Esophagus muscularis mucosa (tissue), 4 donors: ENCODE measurements around the gene SIVA1. TPM values are rescaled to one million over a fixed set of nuclear protein-coding genes. Genes with fewer than 3 reads are reported as not detected.

Experiments
- DNase-seq: peaks from one replicate; pipeline ENCODE4 v3.0.0-alpha.2; 2017; ENCODE audit errors: extremely low spot score
- H3K27ac ChIP-seq, 4 donors: fragments of 200-600 bp; sonication (generic); replicated peaks in 1 of 4; 1 replicate in 3 of 4; 2 replicates in 1 of 4; pipeline ENCODE4 v1.5.1; 2016 to 2019; ENCODE audit warnings: mild to moderate bottlenecking in 1 of 4
- H3K27me3 ChIP-seq, 4 donors: fragments of 200-600 bp; sonication (generic); one replicate each; pipeline versions ENCODE4 v1.5.1 to v1.6.0; 2016 to 2019
- H3K36me3 ChIP-seq, 4 donors: fragments of 200-600 bp; sonication (generic); one replicate each; pipeline ENCODE4 v1.5.1; 2016 to 2019
- H3K4me1 ChIP-seq, 4 donors: fragments of 200-600 bp; sonication (generic); one replicate each; pipeline ENCODE4 v1.5.1; 2016 to 2019
- H3K4me3 ChIP-seq, 4 donors: fragments of 200-600 bp; sonication (generic); 1 replicate in 2 of 4; 2 replicates in 2 of 4; pipeline ENCODE4 v1.5.1; 2016 to 2019; ENCODE audit warnings: mild to moderate bottlenecking in 4 of 4, moderate library complexity in 1 of 4
- H3K9me3 ChIP-seq, 4 donors: fragments of 200-600 bp; sonication (generic); 1 replicate in 3 of 4; 2 replicates in 1 of 4; pipeline ENCODE4 v1.5.1; 2016 to 2019
- CTCF ChIP-seq, 3 experiments: fragments of 200-600 bp in 2 of 3; fragments of 450-650 bp in 1 of 3; sonication (generic) in 2 of 3; IDR thresholded peaks; one replicate each; pipeline ENCODE4 v1.5.1; 2017 to 2019; ENCODE audit warnings: antibody characterized with exemption in 3 of 3, mild to moderate bottlenecking in 2 of 3, moderate library complexity in 1 of 3
- EP300 ChIP-seq: sonication (generic); formaldehyde crosslinking; IDR thresholded peaks from one replicate; pipeline ENCODE4 v1.6.1; 2017; ENCODE audit warnings: antibody characterized with exemption
- POLR2A ChIP-seq: fragments of 450-650 bp; IDR thresholded peaks from one replicate; pipeline ENCODE4 v1.6.1; 2017; ENCODE audit warnings: antibody characterized with exemption, moderate library complexity, mild to moderate bottlenecking, low read depth
- POLR2AphosphoS5 ChIP-seq, 2 donors: sonication (generic); formaldehyde crosslinking; IDR thresholded peaks; one replicate each; pipeline ENCODE4 v1.6.1; 2017; ENCODE audit warnings: antibody characterized with exemption in 2 of 2
- WGBS: methylation state at CpG from one replicate; pipeline ENCODE4 v1.1.5; 2018; 5-methylcytosine and 5-hydroxymethylcytosine counted together
- intact Hi-C: fragments of 100-400 bp; cut with DNase I; formaldehyde crosslinking; loops from one replicate; pipeline ENCODE4 v1.15.1; 2023
- total RNA-seq, 4 donors: library from RNA; depleted of rRNA; stranded (reverse); fragments of >200 nt; gene quantifications; one replicate each; pipeline versions ENCODE4 v1.1.0 to v1.2.1, GENCODE V29; 2016

The SIVA1 gene
- total RNA-seq, 4 donors from 2014 or later: 207 to 324 (median 290) TPM

GRCh38 chr14:104771374-104771773, 18.4 kb downstream of the SIVA1 start:
- peaks cover 0 to 8% (median 3%) of the 10 kb centered on the region in 4 donors for H3K9me3 ChIP-seq
- no peak overlapping the region for H3K4me3 ChIP-seq
- DNase-seq: no peak
- intact Hi-C loops: no loop called here
- H3K36me3 ChIP-seq: peaks cover 32 to 70% (median 65%) of the 10 kb centered on the region in 4 donors
- no peaks in the 10 kb centered on the region for H3K27me3 ChIP-seq
- WGBS: 75% methylated on average over 1 of the region's 4 CpGs
- TF ChIP-seq EP300: no peak
- TF ChIP-seq CTCF (IDR thresholded peaks at IDR 0.05): no peak
- no peak for TF ChIP-seq POLR2AphosphoS5 (IDR thresholded peaks at IDR 0.05)
- TF ChIP-seq POLR2A: no peak
- H3K27ac ChIP-seq: no peak overlapping the region
- peaks cover 5 to 15% (median 11%) of the 10 kb centered on the region in 4 donors for H3K4me1 ChIP-seq

- no peak for DNase-seq
- Histone ChIP-seq H3K27me3 (no peaks in the 10 kb centered on the region), H3K4me1 (peaks cover 5 to 15% (median 11%) of the 10 kb centered on the region in 4 donors), H3K36me3 (peaks cover 32 to 76% (median 72%) of the 10 kb centered on the region in 4 donors), H3K4me3 (no peak overlapping the region), H3K27ac (no peak overlapping the region), H3K9me3 (peaks cover 0 to 8% (median 3%) of the 10 kb centered on the region in 4 donors)
- 90% methylated on average over 22 of the region's 34 CpGs for WGBS
- TF ChIP-seq POLR2AphosphoS5 (IDR thresholded peaks at IDR 0.05): no peak
- no peak for TF ChIP-seq EP300
- no peak for TF ChIP-seq CTCF (IDR thresholded peaks at IDR 0.05)
- TF ChIP-seq POLR2A: no peak
- intact Hi-C loops: no loop called here
These were observed 19.2 kb downstream of the SIVA1 start for GRCh38 chr14:104771918-104772706.

GRCh38 chr14:104772707-104773504, 20.0 kb downstream of the SIVA1 start:
- 96% methylated on average over 22 of the region's 38 CpGs for WGBS
- Histone ChIP-seq H3K4me3 (no peak overlapping the region), H3K9me3 (peaks cover 0 to 8% (median 3%) of the 10 kb centered on the region in 4 donors), H3K4me1 (peaks cover 5 to 15% (median 11%) of the 10 kb centered on the region in 4 donors), H3K27ac (no peak overlapping the region), H3K27me3 (no peaks in the 10 kb centered on the region), H3K36me3 (peaks cover 32 to 84% (median 78%) of the 10 kb centered on the region in 4 donors)
- intact Hi-C loops: no loop called here
- DNase-seq: no peak
- no peak for TF ChIP-seq POLR2AphosphoS5 (IDR thresholded peaks at IDR 0.05)
- no peak for TF ChIP-seq POLR2A
- TF ChIP-seq EP300: no peak
- no peak for TF ChIP-seq CTCF (IDR thresholded peaks at IDR 0.05)

- intact Hi-C loops: no loop called here
These were observed 20.8 kb downstream of the SIVA1 start for GRCh38 chr14:104773505-104774452.

More at GRCh38 chr14:104773505-104774452, 20.8 kb downstream of the SIVA1 start:
- DNase-seq: no peak
- Histone ChIP-seq H3K4me1 (peaks cover 3 to 7% (median 4%) of the 10 kb centered on the region in 4 donors), H3K27ac (no peak overlapping the region), H3K27me3 (no peaks in the 10 kb centered on the region), H3K9me3 (peaks cover 0 to 8% (median 3%) of the 10 kb centered on the region in 4 donors), H3K36me3 (peaks cover 32 to 93% (median 86%) of the 10 kb centered on the region in 4 donors), H3K4me3 (no peak overlapping the region)
- no peak for TF ChIP-seq EP300
- TF ChIP-seq CTCF (IDR thresholded peaks at IDR 0.05): no peak
- no peak for TF ChIP-seq POLR2A
- no peak for TF ChIP-seq POLR2AphosphoS5 (IDR thresholded peaks at IDR 0.05)
- 93% methylated on average over 31 of the region's 46 CpGs for WGBS
